Endodermal cell (in vitro differentiated cells): ENCODE measurements around the gene DENND4C. TPM values are rescaled to one million over a fixed set of nuclear protein-coding genes. Genes with fewer than 3 reads are reported as not detected.

Source experiments
- DNase-seq: peaks from one replicate; pipeline ENCODE4 v3.0.0-alpha.2; 2017
- H3K27ac ChIP-seq: 2 replicates; pipeline ENCODE4 v1.5.1; 2013; ENCODE audit warnings: mild to moderate bottlenecking, low read depth, low read length, moderate library complexity
- H3K27me3 ChIP-seq: 2 replicates; pipeline ENCODE4 v1.6.1; 2013; ENCODE audit warnings: mild to moderate bottlenecking, low read length, moderate library complexity; ENCODE audit not compliant: insufficient read depth, control insufficient read depth, poor library complexity, severe bottlenecking
- H3K36me3 ChIP-seq: 2 replicates; pipeline ENCODE4 v1.7.0; 2013; ENCODE audit warnings: mild to moderate bottlenecking, low read length, moderate library complexity; ENCODE audit not compliant: control insufficient read depth, insufficient read depth
- H3K4me1 ChIP-seq: one replicate; pipeline ENCODE4 v1.7.0; 2013; ENCODE audit warnings: low read length; ENCODE audit not compliant: control insufficient read depth, insufficient read depth
- H3K4me3 ChIP-seq: 2 replicates; pipeline ENCODE4 v1.5.1; 2013; ENCODE audit warnings: mild to moderate bottlenecking, low read length, moderate library complexity
- H3K9ac ChIP-seq: 2 replicates; pipeline ENCODE4 v1.6.1; 2013; ENCODE audit warnings: mild to moderate bottlenecking, low read length, moderate library complexity; ENCODE audit not compliant: poor library complexity, severe bottlenecking; ENCODE audit errors: extremely low read depth
- H3K9me3 ChIP-seq: 2 replicates; pipeline ENCODE4 v1.6.1; 2013; ENCODE audit warnings: mild to moderate bottlenecking, low read length, moderate library complexity; ENCODE audit not compliant: control insufficient read depth
- H3K27ac Mint-ChIP-seq: 2 replicates; pipeline ENCODE4 v1.8.0; 2020; ENCODE audit warnings: mixed read lengths
- H3K27me3 Mint-ChIP-seq: 2 replicates; pipeline ENCODE4 v1.8.0; 2021; ENCODE audit warnings: mild to moderate bottlenecking, mixed read lengths; ENCODE audit not compliant: insufficient read depth
- H3K36me3 Mint-ChIP-seq: 2 replicates; pipeline ENCODE4 v1.8.0; 2020; ENCODE audit warnings: low read depth, mixed read lengths
- H3K4me1 Mint-ChIP-seq: 2 replicates; pipeline ENCODE4 v1.8.0; 2020; ENCODE audit warnings: mixed read lengths
- H3K4me3 Mint-ChIP-seq: 2 replicates; pipeline ENCODE4 v1.8.0; 2020; ENCODE audit warnings: mild to moderate bottlenecking, moderate library complexity, mixed read lengths
- H3K9me3 Mint-ChIP-seq: 2 replicates; pipeline ENCODE4 v1.8.0; 2020; ENCODE audit warnings: mild to moderate bottlenecking, mixed read lengths
- WGBS, 2 experiments: methylation state at CpG; one replicate each; pipeline versions ENCODE4 v1.1.5 to v1.1.7; 2013; ENCODE audit warnings: missing lambda C conversion rate in 2 of 2, mixed read lengths in 1 of 2; ENCODE audit not compliant: insufficient coverage in 1 of 2, insufficient read length in 1 of 2; 5-methylcytosine and 5-hydroxymethylcytosine counted together
- total RNA-seq, 2 donors: library from RNA; stranded (reverse); fragmentation: NEBNext Ultra II Directional in 1 of 2; extraction: Animal tissue kit (Norgen Biotek cat#: 25700) in 1 of 2; gene quantifications; 2 replicates in 1 of 2; 3 replicates in 1 of 2; pipeline ENCODE4 v1.2.1, GENCODE V29; 2021
- TF ChIP-seq, protein P1 (sequence below): fragments of 200-600 bp; sonication (generic); conservative IDR thresholded peaks from 2 replicates; pipeline ENCODE4 v1.5.0; 2021; ENCODE audit warnings: antibody characterized with exemption, mild to moderate bottlenecking

The DENND4C gene
- total RNA-seq, 2 donors from 2014 or later, result 25.4 to 27.2 TPM

- TF ChIP-seq, protein P1, sequence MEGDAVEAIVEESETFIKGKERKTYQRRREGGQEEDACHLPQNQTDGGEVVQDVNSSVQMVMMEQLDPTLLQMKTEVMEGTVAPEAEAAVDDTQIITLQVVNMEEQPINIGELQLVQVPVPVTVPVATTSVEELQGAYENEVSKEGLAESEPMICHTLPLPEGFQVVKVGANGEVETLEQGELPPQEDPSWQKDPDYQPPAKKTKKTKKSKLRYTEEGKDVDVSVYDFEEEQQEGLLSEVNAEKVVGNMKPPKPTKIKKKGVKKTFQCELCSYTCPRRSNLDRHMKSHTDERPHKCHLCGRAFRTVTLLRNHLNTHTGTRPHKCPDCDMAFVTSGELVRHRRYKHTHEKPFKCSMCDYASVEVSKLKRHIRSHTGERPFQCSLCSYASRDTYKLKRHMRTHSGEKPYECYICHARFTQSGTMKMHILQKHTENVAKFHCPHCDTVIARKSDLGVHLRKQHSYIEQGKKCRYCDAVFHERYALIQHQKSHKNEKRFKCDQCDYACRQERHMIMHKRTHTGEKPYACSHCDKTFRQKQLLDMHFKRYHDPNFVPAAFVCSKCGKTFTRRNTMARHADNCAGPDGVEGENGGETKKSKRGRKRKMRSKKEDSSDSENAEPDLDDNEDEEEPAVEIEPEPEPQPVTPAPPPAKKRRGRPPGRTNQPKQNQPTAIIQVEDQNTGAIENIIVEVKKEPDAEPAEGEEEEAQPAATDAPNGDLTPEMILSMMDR, result no peak
- no peaks in the 10 kb centered on the region for H3K9me3 ChIP-seq
- Mint-ChIP-seq H3K36me3 (peaks cover 3% of the 10 kb centered on the region), H3K27ac (peak overlapping the region; percentile 77), H3K9me3 (no peaks in the 10 kb centered on the region), H3K27me3 (no peaks in the 10 kb centered on the region), H3K4me3 (no peak overlapping the region), H3K4me1 (peaks cover 19% of the 10 kb centered on the region)
- no peak overlapping the region for H3K9ac ChIP-seq
- H3K4me1 ChIP-seq, result peaks cover 5% of the 10 kb centered on the region
- WGBS, 2 experiments, result 88 to 100% methylated on average over 2 to 7 of the region's 7 CpGs
- no peak overlapping the region for H3K27ac ChIP-seq
- H3K4me3 ChIP-seq, result no peak overlapping the region
- H3K27me3 ChIP-seq, result no peaks in the 10 kb centered on the region
- H3K36me3 ChIP-seq, result no peaks in the 10 kb centered on the region
- DNase-seq, result no peak
Measured at GRCh38 chr9:19252174-19252884, 21.8 kb downstream of the DENND4C start.

DNA sequence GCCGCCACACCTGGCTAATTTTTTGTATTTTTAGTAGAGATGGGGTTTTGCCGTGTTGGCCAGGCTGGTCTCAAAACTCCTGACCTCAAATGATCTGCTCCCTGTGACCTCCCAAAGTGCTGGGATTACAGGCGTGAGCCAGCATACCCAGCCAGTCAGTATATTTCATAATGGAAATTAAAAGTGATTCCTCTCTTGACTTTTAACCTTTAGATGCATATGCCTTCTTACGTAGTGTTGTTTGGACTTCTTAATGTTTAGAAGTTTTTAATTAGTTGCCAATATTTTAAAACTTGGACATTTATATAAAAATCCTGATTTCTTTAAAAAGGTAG lies 22.4 kb downstream of the DENND4C start:
- 67 to 94% methylated on average over 1 to 3 of the region's 4 CpGs for WGBS, 2 experiments
- Mint-ChIP-seq H3K4me3 (no peak overlapping the region), H3K27ac (peak overlapping the region; percentile 35), H3K9me3 (no peaks in the 10 kb centered on the region), H3K27me3 (no peaks in the 10 kb centered on the region), H3K4me1 (peaks cover 19% of the 10 kb centered on the region), H3K36me3 (peaks cover 3% of the 10 kb centered on the region)
- TF ChIP-seq, protein P1, result no peak
- Histone ChIP-seq H3K27me3 (no peaks in the 10 kb centered on the region), H3K27ac (no peak overlapping the region), H3K9ac (no peak overlapping the region), H3K9me3 (no peaks in the 10 kb centered on the region), H3K4me3 (no peak overlapping the region), H3K4me1 (peaks cover 5% of the 10 kb centered on the region), H3K36me3 (no peaks in the 10 kb centered on the region)
- DNase-seq, result no peak

- H3K4me3 Mint-ChIP-seq, result no peak overlapping the region
- no peak overlapping the region for H3K4me3 ChIP-seq
- 99 to 100% methylated on average over 1 to 2 of the region's 2 CpGs for WGBS, 2 experiments
- H3K36me3 Mint-ChIP-seq, result peaks cover 3% of the 10 kb centered on the region
- H3K9me3 Mint-ChIP-seq, result no peaks in the 10 kb centered on the region
- TF ChIP-seq, protein P1, result no peak
- no peaks in the 10 kb centered on the region for H3K9me3 ChIP-seq
- H3K27ac Mint-ChIP-seq, result no peak overlapping the region
- peaks cover 19% of the 10 kb centered on the region for H3K4me1 Mint-ChIP-seq
- H3K27ac ChIP-seq, result no peak overlapping the region
- no peaks in the 10 kb centered on the region for H3K27me3 ChIP-seq
- no peaks in the 10 kb centered on the region for H3K36me3 ChIP-seq
- no peak overlapping the region for H3K9ac ChIP-seq
- H3K27me3 Mint-ChIP-seq, result no peaks in the 10 kb centered on the region
- no peak for DNase-seq
- H3K4me1 ChIP-seq, result peaks cover 5% of the 10 kb centered on the region
Measured at GRCh38 chr9:19255112-19255511, 24.6 kb downstream of the DENND4C start.
